ENCODE results near the gene NAPA.
A peak's percentile ranks its signal among the peaks of the same experiment; 100 is the strongest.
"Not testable (repeated sequence)": the region's sequence is repeated elsewhere in the genome, so short reads cannot be mapped to it uniquely, and the experiment has no call there.

Gene NAPA

DNA sequence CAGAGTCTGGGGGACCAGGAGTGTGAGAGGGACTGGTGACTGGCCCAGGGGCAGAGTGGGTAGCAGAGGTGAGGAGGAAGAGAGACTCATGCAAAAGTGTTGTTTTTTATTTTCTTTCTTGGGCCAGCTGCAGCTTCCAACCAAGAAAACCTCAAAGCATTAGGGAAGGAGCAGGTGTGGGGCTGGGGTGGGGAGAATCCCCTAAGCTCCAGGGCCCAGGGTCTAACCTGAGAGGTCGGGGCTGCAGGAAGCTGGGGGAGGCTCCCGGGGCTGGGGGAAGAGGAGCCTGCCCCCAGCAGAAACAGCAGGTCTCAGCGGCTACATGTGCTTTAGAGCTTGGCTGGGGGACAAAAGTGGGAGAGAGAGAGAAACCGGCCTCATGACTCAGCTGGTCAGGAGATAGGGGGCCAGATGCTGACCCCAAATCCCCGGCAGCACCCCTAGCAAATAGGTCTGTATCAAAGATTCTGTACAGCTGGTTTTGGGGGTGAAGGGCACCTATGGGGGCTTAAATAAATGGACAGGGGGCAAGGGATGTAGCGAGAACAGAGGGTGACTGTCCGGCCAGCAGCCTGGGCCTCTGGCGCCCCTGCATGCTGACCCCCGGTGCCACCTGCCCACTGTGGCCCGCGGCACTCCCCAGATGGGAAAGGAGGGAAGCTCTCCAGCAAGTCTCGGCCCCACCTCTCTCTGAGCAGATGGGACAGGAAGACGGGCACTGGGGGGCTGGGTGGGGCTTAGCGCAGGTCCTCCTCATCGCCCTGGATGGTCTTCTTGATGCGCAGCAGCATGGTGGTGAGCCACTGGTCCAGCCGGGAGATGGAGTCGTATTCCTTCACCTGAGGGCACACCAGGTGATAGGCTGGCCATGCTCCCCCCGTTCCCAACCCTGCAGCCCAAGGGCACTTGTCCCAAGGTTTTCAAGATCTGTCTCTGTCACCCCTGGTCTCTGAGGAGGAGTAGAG is 27.0 kb downstream of the NAPA start:
- no peak overlapping the region for H3K4me3 ChIP-seq (ENCODE audit: low read depth, low read length)

DNA sequence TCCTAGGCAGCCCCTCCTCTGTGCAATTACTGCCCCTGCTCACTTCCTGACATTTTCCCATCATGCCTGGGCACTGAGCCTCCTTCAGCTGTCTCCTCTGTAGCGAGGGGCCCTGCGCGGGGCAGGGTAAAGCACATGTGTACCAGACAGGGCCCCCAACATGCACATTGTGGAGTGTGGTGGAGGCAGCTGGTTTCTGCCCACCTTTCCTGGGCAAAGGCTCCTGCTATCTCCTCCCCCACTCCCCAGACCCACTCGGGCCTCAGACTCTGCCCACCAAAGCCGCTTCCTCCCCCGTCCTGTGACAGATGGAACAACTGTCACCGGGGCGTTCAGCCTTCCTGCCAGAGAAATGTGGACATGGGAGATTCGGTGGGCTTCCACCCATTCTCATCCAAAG is 28.0 kb downstream of the NAPA start:
- no peak overlapping the region for H3K4me3 ChIP-seq (ENCODE audit: low read depth, low read length)

DNA sequence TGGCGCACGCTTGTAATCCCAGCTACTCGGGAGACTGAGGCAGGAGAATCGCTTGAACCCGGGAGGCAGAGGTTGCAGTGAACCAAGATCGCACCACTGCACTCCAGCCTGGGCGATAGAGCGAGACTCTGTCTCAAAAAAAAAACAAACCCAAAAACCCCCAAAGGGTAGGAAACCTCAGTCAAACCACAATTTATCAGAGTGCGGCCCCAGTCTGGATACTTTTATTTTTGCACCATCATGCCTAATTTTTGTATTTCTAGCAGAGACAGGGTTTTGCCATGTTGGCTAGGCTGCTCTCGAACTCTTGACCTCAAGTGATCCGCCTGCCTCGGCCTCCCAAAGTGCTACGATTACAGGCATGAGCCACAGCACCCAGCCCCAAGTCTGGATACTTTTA is 28.6 kb downstream of the NAPA start:
- H3K4me3 ChIP-seq (ENCODE audit: low read depth, low read length) = not testable (repeated sequence)

DNA sequence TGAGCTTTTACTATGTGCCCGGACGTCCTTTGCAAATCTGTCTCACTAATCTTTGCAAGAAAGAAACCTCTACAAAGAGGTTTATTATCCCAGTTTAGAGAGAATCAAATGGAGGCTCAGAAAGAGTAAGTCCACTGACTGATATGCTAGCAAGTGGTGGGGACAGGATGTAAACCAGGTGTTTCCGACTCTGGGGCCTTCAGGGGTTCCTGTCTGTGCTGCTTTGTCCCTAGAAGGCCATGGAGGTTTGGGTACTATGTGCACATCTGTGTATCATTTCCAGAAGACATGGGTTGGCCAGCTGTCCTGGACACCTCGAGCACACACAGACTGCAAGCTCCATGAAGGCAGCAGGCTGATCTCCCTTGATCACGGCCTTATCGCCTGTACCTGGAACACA is 29.7 kb downstream of the NAPA start:
- H3K4me3 ChIP-seq (ENCODE audit: low read depth, low read length) = no peak overlapping the region

DNA sequence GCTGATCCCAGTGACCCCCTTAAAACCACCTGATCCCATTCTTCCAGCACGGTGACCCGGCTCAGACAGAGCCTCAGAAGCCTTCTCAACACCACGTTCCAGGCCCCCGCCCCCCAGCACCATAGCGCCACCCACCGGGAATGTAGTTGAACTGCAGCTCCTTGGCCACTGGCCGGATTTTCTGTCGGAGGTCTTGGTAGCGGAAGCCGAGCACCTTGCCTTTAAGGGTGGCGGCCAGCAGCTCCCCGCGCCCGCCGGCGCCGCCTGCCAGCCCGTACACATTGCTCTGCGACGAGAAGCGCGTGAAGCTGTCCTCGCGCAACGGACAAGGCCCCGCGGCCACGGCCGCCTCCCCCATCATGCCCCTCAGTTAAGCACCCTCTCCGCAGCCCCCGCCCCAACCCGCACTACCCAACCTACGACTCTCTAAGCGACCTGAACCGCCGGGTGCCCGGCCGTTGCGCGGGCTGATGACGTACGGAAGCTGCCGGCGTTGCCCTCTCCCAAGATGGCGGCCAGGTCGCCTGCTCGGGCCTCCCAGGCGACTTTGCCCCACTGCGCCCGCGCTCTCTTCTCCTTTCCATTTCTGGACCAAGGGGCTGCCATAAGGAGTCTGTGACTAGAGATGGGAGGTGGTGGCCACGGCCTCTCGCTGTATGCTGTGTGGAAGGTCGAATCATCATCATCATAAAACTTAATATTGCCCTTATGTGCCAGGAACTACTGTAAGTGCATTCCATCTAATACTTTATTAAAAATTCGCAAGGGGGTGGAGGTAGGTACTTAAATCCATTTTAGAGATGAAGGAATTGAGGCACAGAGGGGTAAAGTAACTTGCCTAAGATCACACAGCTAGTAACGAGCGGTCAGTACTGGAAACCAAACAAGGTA is 30.8 kb downstream of the NAPA start, which contains the start of gene KPTN:
TSS of gene KPTN (minus strand) at position 420 of the 891 bp plus-strand sequence. CDS start at position 361, 59 bp downstream.
- H3K4me3 ChIP-seq (ENCODE audit: low read depth, low read length) = peak within 1 kb of the TSS; percentile 87

DNA sequence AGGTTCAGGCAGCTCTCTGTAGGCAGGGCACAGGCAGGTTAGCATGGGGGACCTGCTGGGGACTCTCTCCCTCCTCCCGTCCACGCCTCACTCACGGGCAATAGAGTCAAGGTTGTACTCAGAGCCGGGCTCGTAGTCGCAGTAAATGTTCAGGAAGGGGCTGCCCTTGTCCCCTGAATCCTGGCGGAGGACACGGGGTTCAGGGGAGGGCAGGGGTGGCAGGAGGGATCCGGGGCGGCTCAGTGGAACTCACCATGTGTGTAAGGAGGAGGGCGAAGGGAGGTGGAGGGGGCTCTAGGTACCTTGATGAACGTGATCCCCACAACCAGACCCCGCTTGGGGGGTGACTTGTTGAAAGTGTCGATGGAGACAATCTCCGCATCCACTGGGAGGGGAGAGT is 31.7 kb downstream of the NAPA start:
- H3K4me3 ChIP-seq (ENCODE audit: low read depth, low read length) = peak overlapping the region; percentile 87

DNA sequence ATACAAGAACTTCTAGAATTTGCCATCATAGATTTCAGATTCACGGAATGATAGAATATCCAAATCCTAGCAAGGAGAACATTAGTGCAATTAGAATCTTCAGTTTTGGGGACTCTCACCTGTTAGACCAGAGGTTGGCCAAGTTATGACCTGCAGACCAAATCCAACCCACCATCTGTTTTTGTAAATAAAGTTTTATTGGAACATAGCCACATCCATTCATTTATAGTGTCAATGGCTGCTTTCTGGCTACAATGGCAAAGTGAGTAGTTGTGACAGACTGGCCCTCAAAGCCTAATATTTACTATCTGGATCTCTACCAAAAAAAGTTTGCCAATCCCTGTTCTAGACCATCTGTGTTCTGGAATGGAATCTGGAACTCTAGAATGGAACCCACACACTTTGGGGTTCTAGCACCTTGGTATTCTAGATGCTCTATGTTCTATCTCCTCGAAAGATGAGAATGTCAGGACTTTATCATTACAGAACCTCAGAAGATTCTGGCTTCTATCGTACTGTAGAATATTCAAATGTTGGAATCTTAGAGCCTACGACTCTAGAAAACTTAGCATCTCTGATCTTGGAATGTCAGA is 33.3 kb downstream of the NAPA start:
- H3K4me3 ChIP-seq (ENCODE audit: low read depth, low read length) = no peak overlapping the region

DNA sequence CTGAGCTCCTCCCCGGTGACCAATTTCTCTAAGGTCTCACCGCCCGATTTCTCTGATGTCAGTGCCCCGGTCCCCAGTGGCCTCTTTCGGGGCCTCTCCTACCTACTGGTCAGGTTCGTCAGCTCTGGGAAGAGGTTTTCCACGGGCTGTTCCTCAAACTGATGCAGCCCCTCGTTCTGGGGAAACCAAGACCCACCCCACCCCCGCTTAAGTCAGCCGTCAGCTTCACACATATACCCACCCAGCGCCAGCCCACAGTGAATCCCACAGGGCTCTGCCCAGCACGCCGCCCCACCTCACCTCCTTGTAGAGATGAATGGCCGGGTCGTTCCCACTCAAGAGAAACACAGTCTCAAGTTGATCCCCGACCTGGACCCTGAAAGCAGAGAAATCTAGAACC is 34.2 kb downstream of the NAPA start:
- no peak overlapping the region for H3K4me3 ChIP-seq (ENCODE audit: low read depth, low read length)

DNA sequence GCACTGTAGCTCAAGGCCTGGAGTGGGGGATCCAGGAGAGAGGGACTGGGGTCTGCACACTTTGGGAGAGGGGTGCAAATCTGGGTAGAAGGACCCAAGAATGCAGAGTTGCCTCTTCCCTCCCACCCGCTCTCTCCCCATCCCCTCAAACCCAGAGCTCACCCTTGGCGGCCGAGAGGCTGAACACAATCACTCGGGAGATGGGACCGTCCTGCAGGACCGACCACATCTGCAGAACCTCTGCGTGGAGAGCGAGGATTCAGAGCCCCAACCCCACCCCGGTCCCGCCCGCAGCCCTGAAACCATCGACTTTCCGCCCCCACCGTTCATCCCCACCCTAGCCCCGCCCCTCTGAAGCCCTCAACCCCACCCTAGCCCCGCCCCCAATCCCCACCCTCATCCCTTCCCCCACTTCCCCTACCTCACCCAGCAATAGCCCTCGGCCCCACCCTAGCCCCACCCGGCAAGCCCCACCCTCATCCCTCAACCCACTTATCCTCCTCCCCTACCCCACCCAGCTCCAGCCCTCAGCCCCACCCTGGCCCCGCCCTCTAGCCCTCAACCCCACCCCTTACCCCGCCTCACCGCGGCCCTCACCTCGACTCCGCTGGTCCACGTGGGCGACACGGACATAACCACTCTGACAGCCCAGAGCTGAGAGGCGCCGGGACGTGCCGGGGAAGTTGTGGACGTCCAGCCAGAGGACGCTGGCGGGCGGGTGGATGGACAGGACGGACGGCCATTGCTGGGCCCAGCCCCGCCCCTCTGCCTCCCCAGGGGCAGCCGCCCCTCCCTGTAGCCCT is 35.0 kb downstream of the NAPA start:
- peak overlapping the region; percentile 63 for H3K4me3 ChIP-seq (ENCODE audit: low read depth, low read length)

DNA sequence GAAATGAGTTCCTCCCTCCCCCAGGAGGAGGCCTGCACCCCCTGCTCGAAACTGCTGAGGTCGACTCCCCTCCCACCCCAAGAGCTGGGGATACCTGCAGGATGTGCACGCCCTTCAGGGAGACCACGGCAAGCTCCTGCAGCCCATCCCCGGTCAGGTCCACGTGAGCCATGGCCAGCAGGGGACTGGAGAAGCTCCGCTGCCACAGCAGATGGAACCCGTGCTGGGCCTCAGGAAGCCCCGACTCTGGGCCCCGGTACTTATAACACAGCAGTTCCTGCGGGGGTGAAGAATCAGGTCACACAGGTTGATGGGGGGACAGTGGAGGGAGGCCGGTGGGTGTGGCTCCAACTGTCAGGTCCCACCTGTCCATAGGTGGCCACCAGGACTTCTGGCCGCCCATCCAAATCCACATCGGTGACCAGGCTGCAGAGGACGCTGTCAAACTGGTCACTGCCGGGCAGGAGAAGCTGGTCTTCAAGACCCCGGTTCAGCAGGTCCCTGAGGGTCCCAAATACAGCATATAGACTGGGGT is 38.4 kb downstream of the NAPA start:
- no peak overlapping the region for H3K4me3 ChIP-seq (ENCODE audit: low read depth, low read length)

DNA sequence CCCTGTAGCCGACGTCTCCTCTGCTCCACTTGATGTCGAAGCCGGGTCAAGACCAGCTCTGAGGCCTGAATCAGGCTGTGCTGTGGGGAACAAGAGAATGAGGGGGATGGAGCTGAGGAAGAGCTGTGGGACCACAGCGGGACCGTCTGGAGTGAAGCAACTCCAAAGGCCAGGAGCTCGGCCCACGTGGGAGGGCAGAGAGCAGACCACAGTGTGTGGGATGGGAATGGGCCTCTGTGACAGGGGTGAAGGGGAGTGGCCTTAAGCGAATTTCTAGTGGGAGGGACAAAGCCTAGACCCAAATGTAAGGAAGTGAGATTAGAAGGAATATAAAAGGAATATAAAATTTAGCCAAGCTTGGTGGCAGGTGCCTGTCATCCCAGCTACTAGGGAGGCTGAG is 39.4 kb downstream of the NAPA start:
- H3K4me3 ChIP-seq (ENCODE audit: low read depth, low read length) = no peak overlapping the region

DNA sequence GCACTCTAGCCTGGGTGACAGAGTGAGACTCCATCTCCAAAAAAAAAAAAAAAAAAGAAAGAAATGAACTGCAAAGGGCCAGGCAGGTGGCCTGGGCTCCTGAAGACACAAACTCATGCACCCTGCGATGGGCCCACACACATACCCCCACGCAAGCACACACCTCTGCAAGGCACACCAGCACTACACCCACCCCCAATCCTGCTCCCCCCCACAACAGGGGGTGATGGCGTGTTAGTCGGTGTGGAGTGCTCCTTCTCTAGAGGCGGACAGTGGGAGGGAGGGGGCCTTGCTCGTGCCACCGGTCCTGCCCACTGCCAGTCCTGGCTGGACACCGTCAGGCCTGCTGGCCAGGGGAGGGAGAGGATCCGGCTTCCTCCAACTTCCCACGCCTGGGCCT is 41.5 kb downstream of the NAPA start:
- no peak overlapping the region for H3K4me3 ChIP-seq (ENCODE audit: low read depth, low read length)

DNA sequence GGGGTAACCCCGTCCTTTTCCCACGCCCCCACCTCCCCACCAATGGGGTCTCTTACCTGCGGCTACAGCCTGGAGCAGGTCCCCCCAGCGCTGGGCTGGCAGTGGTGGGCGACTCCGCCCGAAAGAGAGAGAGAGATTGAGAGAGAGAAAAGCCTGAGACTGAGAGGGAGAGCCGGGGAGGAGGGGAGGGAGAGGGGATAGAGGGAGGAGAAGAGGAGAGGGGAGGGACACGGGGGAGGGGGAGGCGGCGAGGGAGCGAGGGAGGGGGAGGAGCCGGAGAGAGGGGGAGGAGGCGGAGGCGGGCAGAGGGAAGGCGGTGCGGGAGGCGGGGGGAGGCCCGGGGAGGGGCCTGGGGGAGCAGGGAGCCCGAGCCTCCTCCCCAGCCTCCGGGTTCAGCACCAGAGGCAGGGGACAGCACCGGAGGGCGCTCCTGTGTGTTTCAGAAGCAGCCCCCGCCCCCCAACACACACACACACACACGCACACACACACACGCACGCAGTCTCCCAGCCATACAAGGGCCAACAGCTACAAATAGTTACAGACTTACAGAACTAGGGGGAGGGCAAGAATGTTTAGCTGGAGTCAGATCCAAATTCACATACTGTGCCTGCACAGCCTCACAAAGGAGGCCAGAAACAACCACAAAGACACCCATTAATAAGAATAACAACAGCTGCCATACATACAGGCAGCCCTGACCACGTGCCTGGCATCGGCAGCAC is 43.0 kb downstream of the NAPA start, which contains the start of gene SLC8A2:
TSS of gene SLC8A2 (minus strand) at position 161 of the 725 bp plus-strand sequence. CDS start 5,490 bp downstream, outside the sequence.
- peak within 1 kb of the TSS; percentile 54 for H3K4me3 ChIP-seq (ENCODE audit: low read depth, low read length)

DNA sequence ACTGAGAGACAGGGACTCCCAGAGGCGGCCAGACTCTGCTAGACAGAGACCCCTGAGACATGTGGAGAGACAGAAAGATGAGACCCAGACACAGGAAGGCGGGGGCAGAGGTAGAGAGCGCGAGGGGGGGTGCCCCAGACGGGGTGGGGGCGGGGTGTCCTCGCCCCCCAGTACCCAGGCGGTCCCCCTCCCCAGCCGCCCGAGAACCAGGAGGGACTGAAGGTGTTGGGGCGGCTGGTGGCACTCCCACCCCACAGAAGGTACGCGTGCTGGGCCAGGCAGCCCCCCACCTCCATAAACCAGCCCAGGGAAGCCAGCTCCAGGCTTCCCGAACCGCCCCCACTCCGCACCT is 43.5 kb downstream of the NAPA start:
- peak overlapping the region; percentile 54 for H3K4me3 ChIP-seq (ENCODE audit: low read depth, low read length)

DNA sequence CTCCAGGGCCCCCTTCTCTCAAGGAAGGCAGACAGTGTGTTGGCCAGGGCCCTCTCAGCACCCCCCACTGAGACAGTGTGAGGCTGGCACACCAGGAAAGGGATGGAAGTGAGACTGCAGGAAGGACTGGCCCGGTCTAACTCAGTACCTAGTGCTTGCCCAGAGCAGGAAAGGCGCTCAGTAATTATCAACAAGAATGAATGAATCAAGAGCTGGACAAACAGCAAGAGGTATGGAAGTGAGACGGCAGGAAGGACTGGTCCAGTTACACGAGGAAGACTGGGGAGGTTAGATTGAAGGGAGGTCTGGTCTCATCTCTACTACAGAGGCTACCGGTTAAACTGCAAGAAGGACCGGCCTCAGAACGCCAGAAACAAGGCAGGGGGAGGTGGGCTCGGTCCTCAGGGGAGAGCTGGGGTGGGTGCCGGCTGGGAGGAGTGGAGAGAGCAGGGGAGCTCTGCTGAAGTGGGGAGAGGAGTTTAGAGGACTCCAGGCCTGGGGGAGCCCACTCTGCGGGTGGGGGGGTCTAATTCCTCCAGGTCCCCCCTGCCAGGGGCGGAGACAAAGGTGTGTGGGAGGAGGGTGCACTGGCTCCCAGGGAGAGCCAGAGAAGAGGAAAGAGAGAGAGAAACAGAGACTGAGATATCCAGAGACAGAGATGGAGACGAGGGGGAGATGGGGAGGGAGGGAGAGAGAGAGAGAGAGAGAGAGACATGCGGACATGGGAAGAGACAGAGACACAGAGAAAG is 44.2 kb downstream of the NAPA start:
- H3K4me3 ChIP-seq (ENCODE audit: low read depth, low read length) = no peak overlapping the region

DNA sequence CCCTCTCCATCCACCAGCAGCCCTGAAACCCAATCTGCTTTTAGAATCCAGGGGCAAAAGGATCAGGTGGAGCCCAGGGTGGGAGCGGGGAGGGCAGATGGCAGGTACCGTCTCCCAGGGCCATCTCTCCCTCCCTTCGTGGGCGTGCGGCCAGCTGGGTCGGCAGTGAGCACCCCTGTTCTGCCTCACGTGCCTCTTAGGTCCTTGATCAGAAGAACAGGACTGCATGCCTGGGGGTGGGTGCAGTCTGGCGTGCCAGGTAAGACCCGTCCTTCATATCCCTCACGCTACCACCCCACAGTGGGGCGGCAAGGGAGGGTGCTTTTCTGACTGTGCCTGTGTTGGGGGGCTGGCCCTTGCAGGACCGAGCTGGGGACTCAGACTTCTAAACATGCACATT is 45.1 kb downstream of the NAPA start:
- no peak overlapping the region for H3K4me3 ChIP-seq (ENCODE audit: low read depth, low read length)

DNA sequence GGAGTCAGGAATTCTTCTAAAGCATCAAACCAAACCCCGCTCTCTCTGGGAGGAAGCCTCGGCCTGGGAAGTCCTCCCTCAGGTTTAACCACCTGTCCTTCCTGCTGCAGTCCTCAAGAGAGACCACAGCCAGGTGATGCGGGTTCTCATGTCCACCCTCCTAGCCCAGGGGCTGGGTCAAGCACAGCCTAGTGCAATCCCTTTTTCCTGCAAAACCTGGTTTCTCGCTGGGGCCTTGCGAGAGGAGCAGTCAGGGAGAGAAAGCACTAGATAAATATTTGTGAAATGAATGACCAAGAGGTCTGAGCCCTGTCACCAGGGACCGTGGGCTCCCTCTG is 45.5 kb downstream of the NAPA start:
- H3K4me3 ChIP-seq (ENCODE audit: low read depth, low read length) = no peak overlapping the region

DNA sequence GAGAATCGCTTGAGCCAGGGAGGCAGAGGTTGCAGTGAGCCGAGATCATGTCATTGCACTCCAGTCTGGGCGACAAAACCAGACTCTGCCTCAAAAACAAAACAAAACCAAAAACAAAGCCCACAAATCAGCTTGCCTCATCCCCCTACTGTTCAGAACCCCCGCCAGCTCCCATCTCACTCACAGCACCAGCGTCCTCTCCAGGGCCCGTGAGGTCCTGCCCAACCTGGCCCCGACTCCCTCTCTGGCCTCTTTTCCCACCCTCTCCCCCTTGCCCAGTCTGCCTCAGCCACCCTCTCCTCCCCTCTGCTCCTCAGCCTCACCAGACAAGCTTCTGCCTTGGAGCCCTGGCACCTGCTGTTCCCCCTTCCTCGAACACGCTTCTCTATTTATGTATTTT is 46.9 kb downstream of the NAPA start:
- H3K4me3 ChIP-seq (ENCODE audit: low read depth, low read length) = no peak overlapping the region

DNA sequence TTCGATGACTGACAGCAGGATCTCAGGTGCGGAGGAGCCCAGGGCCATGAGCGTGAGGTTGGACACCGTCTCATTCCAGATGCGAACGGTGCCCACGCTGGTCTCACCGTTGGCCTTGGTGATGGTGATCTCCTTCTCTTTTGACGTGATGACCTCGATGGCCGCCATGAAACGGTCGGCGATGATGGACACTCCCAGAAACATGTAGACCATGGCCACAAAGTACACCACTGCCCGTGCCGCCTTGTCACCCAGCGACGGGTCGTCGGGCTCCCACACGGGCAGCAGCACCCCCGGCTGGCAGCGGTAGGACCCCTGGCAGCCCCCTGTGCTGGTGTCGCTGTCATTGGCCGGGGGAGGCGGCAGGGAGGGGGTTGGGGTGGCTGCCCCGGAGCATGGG is 48.9 kb downstream of the NAPA start:
- no peak overlapping the region for H3K4me3 ChIP-seq (ENCODE audit: low read depth, low read length)
